ENCODE data around the gene ZNF407. TPM values are rescaled to one million over a fixed set of nuclear protein-coding genes. Genes with fewer than 3 reads are reported as not detected.

ZNF407 gene
- total and polyA plus RNA-seq, 4 donors = 1.9 to 16.5 (median 6.6) TPM

- no peak overlapping the region for H3K4me3 ChIP-seq (ENCODE audit: low read depth in 1 of 3, low read length in 3 of 3)
- no peaks in the 10 kb centered on the region for H3K27me3 ChIP-seq (ENCODE audit: control insufficient read depth in 4 of 4, insufficient read depth in 4 of 4, low read length in 3 of 4)
- no peak overlapping the region for H3K27ac ChIP-seq (ENCODE audit: low read depth in 1 of 2, low read length in 2 of 2)
- DNase-seq (ENCODE audit: low spot score) = no peak
- H3K9me3 ChIP-seq (ENCODE audit: control insufficient read depth in 4 of 4, low read length in 3 of 4) = no peaks in the 10 kb centered on the region
- H3K36me3 ChIP-seq (ENCODE audit: control insufficient read depth in 4 of 4, insufficient read depth in 3 of 4, low read depth in 1 of 4, low read length in 3 of 4) = no peaks in the 10 kb centered on the region
- 39% methylated on average over 4 of the region's 4 CpGs for WGBS
- peaks cover 0 to 7% (median 2%) of the 10 kb centered on the region in 4 donors for H3K4me1 ChIP-seq (ENCODE audit: control insufficient read depth in 4 of 4, insufficient read depth in 4 of 4, low read length in 3 of 4)
- no peak for TF ChIP-seq JUND (IDR thresholded peaks at IDR 0.05)
- no peak for TF ChIP-seq HNF4G (IDR thresholded peaks at IDR 0.05)
- TF ChIP-seq RAD21 (IDR thresholded peaks at IDR 0.05) = no peak
- TF ChIP-seq, protein P1, sequence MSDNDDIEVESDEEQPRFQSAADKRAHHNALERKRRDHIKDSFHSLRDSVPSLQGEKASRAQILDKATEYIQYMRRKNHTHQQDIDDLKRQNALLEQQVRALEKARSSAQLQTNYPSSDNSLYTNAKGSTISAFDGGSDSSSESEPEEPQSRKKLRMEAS (IDR thresholded peaks at IDR 0.05) = no peak
- no peak for TF ChIP-seq HNF4A (conservative IDR thresholded peaks at IDR 0.05)
- TF ChIP-seq FOXA1 (IDR thresholded peaks at IDR 0.05) = no peak
- no peak for TF ChIP-seq REST (IDR thresholded peaks at IDR 0.05)
- TF ChIP-seq EGR1 (IDR thresholded peaks at IDR 0.05; ENCODE audit: low read depth in 2 of 2) = no peak
- TF ChIP-seq GABPA (IDR thresholded peaks at IDR 0.05 in 1 of 2, conservative IDR thresholded peaks at IDR 0.05 in 1 of 2) = no peak
- TF ChIP-seq FOXA2 (IDR thresholded peaks at IDR 0.05) = no peak
- TF ChIP-seq TAF1 (conservative IDR thresholded peaks at IDR 0.05) = no peak
- TF ChIP-seq RXRA (IDR thresholded peaks at IDR 0.05) = no peak
- TF ChIP-seq, protein P2, sequence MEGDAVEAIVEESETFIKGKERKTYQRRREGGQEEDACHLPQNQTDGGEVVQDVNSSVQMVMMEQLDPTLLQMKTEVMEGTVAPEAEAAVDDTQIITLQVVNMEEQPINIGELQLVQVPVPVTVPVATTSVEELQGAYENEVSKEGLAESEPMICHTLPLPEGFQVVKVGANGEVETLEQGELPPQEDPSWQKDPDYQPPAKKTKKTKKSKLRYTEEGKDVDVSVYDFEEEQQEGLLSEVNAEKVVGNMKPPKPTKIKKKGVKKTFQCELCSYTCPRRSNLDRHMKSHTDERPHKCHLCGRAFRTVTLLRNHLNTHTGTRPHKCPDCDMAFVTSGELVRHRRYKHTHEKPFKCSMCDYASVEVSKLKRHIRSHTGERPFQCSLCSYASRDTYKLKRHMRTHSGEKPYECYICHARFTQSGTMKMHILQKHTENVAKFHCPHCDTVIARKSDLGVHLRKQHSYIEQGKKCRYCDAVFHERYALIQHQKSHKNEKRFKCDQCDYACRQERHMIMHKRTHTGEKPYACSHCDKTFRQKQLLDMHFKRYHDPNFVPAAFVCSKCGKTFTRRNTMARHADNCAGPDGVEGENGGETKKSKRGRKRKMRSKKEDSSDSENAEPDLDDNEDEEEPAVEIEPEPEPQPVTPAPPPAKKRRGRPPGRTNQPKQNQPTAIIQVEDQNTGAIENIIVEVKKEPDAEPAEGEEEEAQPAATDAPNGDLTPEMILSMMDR (IDR thresholded peaks at IDR 0.05; ENCODE audit: low read depth, low read length, missing input control) = no peak
- H3K9ac ChIP-seq (ENCODE audit: low read depth in 1 of 2, low read length in 2 of 2) = no peak overlapping the region
These were observed 101.2 kb downstream of the ZNF407 start for GRCh38 chr18:74698881-74699280.

- whole genome bisulfite sequencing = 87% methylated on average over 3 of the region's 3 CpGs
- no peaks in the 10 kb centered on the region for H3K27me3 ChIP-seq (ENCODE audit: control insufficient read depth in 4 of 4, insufficient read depth in 4 of 4, low read length in 3 of 4)
- DNase-seq (ENCODE audit: low spot score) = no peak
- no peak overlapping the region for H3K27ac ChIP-seq (ENCODE audit: low read depth in 1 of 2, low read length in 2 of 2)
- H3K4me1 ChIP-seq (ENCODE audit: control insufficient read depth in 4 of 4, insufficient read depth in 4 of 4, low read length in 3 of 4) = peaks cover 0 to 7% (median 2%) of the 10 kb centered on the region in 4 donors
- no peaks in the 10 kb centered on the region for H3K9me3 ChIP-seq (ENCODE audit: control insufficient read depth in 4 of 4, low read length in 3 of 4)
- no peak overlapping the region for H3K9ac ChIP-seq (ENCODE audit: low read depth in 1 of 2, low read length in 2 of 2)
- H3K4me3 ChIP-seq (ENCODE audit: low read depth in 1 of 3, low read length in 3 of 3) = no peak overlapping the region
- no peaks in the 10 kb centered on the region for H3K36me3 ChIP-seq (ENCODE audit: control insufficient read depth in 4 of 4, insufficient read depth in 3 of 4, low read depth in 1 of 4, low read length in 3 of 4)
- TF ChIP-seq, protein P1 (IDR thresholded peaks at IDR 0.05) = no peak
- TF ChIP-seq HNF4G (IDR thresholded peaks at IDR 0.05) (no peak), ZBTB33 (IDR thresholded peaks at IDR 0.05) (no peak), RXRA (IDR thresholded peaks at IDR 0.05) (no peak), TAF1 (conservative IDR thresholded peaks at IDR 0.05) (no peak), YY1 (IDR thresholded peaks at IDR 0.05) (no peak), GABPA (IDR thresholded peaks at IDR 0.05 in 1 of 2, conservative IDR thresholded peaks at IDR 0.05 in 1 of 2) (no peak), FOXA1 (IDR thresholded peaks at IDR 0.05) (no peak), RAD21 (IDR thresholded peaks at IDR 0.05) (no peak), JUND (IDR thresholded peaks at IDR 0.05) (no peak), NR2F2 (IDR thresholded peaks at IDR 0.05) (no peak), HNF4A (conservative IDR thresholded peaks at IDR 0.05) (no peak), REST (IDR thresholded peaks at IDR 0.05) (no peak), EGR1 (IDR thresholded peaks at IDR 0.05; ENCODE audit: low read depth in 2 of 2) (no peak)
- TF ChIP-seq, protein P3, sequence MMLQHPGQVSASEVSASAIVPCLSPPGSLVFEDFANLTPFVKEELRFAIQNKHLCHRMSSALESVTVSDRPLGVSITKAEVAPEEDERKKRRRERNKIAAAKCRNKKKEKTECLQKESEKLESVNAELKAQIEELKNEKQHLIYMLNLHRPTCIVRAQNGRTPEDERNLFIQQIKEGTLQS (IDR thresholded peaks at IDR 0.05) = no peak
- TF ChIP-seq, protein P2 (IDR thresholded peaks at IDR 0.05; ENCODE audit: low read depth, low read length, missing input control) = no peak
These were observed 101.8 kb downstream of the ZNF407 start for GRCh38 chr18:74699455-74699854.
